Measurements from ENCODE around the gene KASH5. TPM values are rescaled to one million over a fixed set of nuclear protein-coding genes. Genes with fewer than 3 reads are reported as not detected.
A peak's percentile ranks its signal among the peaks of the same experiment; 100 is the strongest.

KASH5 gene
- total and polyA plus RNA-seq, 2 of the 8 experiments (the other 6 are each of a cell fraction or from before 2014, with no cell fraction given): 0.05 to 0.19 TPM

- no peak for TF ChIP-seq CHD7 (IDR thresholded peaks at IDR 0.05; ENCODE audit: insufficient replicate concordance, low read length)
- TF ChIP-seq SP4 (IDR thresholded peaks at IDR 0.05; ENCODE audit: low read length): peak; percentile 92
- TF ChIP-seq MAFK (IDR thresholded peaks at IDR 0.05; ENCODE audit: low read depth, low read length): no peak
- 0 out of 2 replicates have a peak, but pooled peaks have one; percentile 44 for TF ChIP-seq RBBP5 (IDR thresholded peaks at IDR 0.05; ENCODE audit: borderline replicate concordance, low read depth, low read length)
- no peak for TF ChIP-seq CHD1 (IDR thresholded peaks at IDR 0.05; ENCODE audit: low read depth, low read length)
- TF ChIP-seq ASH2L (IDR thresholded peaks at IDR 0.05; ENCODE audit: low read length): peak; percentile 55
- TF ChIP-seq NANOG (IDR thresholded peaks at IDR 0.05; ENCODE audit: insufficient read depth, low read depth, low read length, poor library complexity, severe bottlenecking): no peak
- no peak for TF ChIP-seq HDAC2 (IDR thresholded peaks at IDR 0.05; ENCODE audit: borderline replicate concordance in 1 of 2, low read depth in 2 of 2, low read length in 2 of 2)
- TF ChIP-seq POU5F1 (IDR thresholded peaks at IDR 0.05; ENCODE audit: low read depth, low read length): no peak
Observed at GRCh38 chr19:49451430-49452181, 63.6 kb downstream of the KASH5 start, which contains the start of gene PIH1D1 (continued).
